CD14-positive monocyte (primary cell): ENCODE measurements around the gene MT1B. TPM values are rescaled to one million over a fixed set of nuclear protein-coding genes. Genes with fewer than 3 reads are reported as not detected.

Experiments used
- DNase-seq, 3 donors: peaks; one replicate each; pipeline ENCODE4 v3.0.0-alpha.2; 2011 to 2022
- H2AFZ ChIP-seq: 2 replicates; pipeline ENCODE4 v1.6.0; 2012; ENCODE audit warnings: mild to moderate bottlenecking, low read depth, low read length, inconsistent platforms; ENCODE audit not compliant: insufficient read depth, poor library complexity, severe bottlenecking
- H3K27ac ChIP-seq, 2 donors: 1 replicate in 1 of 2; 2 replicates in 1 of 2; pipeline ENCODE4 v1.5.1; 2012 to 2013; ENCODE audit warnings: low read length in 2 of 2, control low read depth in 1 of 2, inconsistent platforms in 1 of 2, low read depth in 1 of 2, mild to moderate bottlenecking in 1 of 2
- H3K27me3 ChIP-seq, 2 donors: one replicate each; pipeline versions ENCODE4 v1.6.0 to v1.6.1; 2011 to 2013; ENCODE audit warnings: low read length in 2 of 2; ENCODE audit not compliant: control insufficient read depth in 2 of 2, insufficient read depth in 2 of 2
- H3K36me3 ChIP-seq, 2 donors: replicated peaks in 1 of 2; 1 replicate in 1 of 2; 2 replicates in 1 of 2; pipeline versions ENCODE4 v1.5.1 to v1.6.1; 2012 to 2013; ENCODE audit warnings: low read length in 2 of 2, control low read depth in 1 of 2, inconsistent platforms in 1 of 2, mild to moderate bottlenecking in 1 of 2; ENCODE audit not compliant: insufficient read depth in 2 of 2, control insufficient read depth in 1 of 2
- H3K4me1 ChIP-seq, 2 donors: 1 replicate in 1 of 2; 2 replicates in 1 of 2; pipeline versions ENCODE4 v1.5.1 to v1.6.1; 2012 to 2013; ENCODE audit warnings: low read length in 2 of 2, control low read depth in 1 of 2, inconsistent platforms in 1 of 2, mild to moderate bottlenecking in 1 of 2, moderate library complexity in 1 of 2; ENCODE audit not compliant: insufficient read depth in 2 of 2, control insufficient read depth in 1 of 2
- H3K4me2 ChIP-seq: replicated peaks from 2 replicates; pipeline ENCODE3; 2012; ENCODE audit warnings: low read length, moderate library complexity, mild to moderate bottlenecking; ENCODE audit not compliant: poor library complexity, severe bottlenecking; ENCODE audit errors: extremely low read depth
- H3K4me3 ChIP-seq, 3 experiments: fragments of 200-600 bp in 1 of 3; sonication (generic) in 1 of 3; replicated peaks in 1 of 3; 1 replicate in 2 of 3; 2 replicates in 1 of 3; pipeline ENCODE4 v1.5.1; 2011 to 2013; ENCODE audit warnings: low read length in 3 of 3, mild to moderate bottlenecking in 3 of 3, control low read depth in 2 of 3, low read depth in 2 of 3, inconsistent platforms in 1 of 3, moderate library complexity in 1 of 3
- H3K79me2 ChIP-seq: 2 replicates; pipeline ENCODE4 v1.6.0; 2012; ENCODE audit warnings: mild to moderate bottlenecking, control low read depth, inconsistent platforms, low read length, moderate library complexity; ENCODE audit not compliant: insufficient read depth
- H3K9ac ChIP-seq: 2 replicates; pipeline ENCODE4 v1.6.0; 2017; ENCODE audit warnings: low read length, mild to moderate bottlenecking; ENCODE audit not compliant: insufficient read depth, poor library complexity, severe bottlenecking
- H3K9me3 ChIP-seq, 2 donors: replicated peaks in 1 of 2; 1 replicate in 1 of 2; 2 replicates in 1 of 2; pipeline versions ENCODE4 v1.5.1 to v1.6.1; 2012 to 2013; ENCODE audit warnings: low read length in 2 of 2, control low read depth in 1 of 2; ENCODE audit not compliant: control insufficient read depth in 1 of 2, insufficient read depth in 1 of 2
- H4K20me1 ChIP-seq: 2 replicates; pipeline ENCODE4 v1.6.0; 2012; ENCODE audit warnings: mild to moderate bottlenecking, low read length, control low read depth, moderate library complexity; ENCODE audit not compliant: insufficient read depth
- H3K27ac Mint-ChIP-seq, 7 donors: one replicate each; pipeline ENCODE4 v1.8.0; 2020; ENCODE audit warnings: mild to moderate bottlenecking in 7 of 7, mixed read lengths in 7 of 7, moderate library complexity in 6 of 7, inconsistent platforms in 2 of 7
- H3K27me3 Mint-ChIP-seq, 3 donors: one replicate each; pipeline ENCODE4 v1.8.0; 2021 to 2022; ENCODE audit warnings: low read depth in 3 of 3, mild to moderate bottlenecking in 3 of 3, mixed read lengths in 3 of 3, moderate library complexity in 3 of 3, inconsistent platforms in 1 of 3
- H3K36me3 Mint-ChIP-seq, 2 donors: one replicate each; pipeline ENCODE4 v1.8.0; 2020; ENCODE audit warnings: mixed read lengths in 2 of 2, inconsistent platforms in 1 of 2, mild to moderate bottlenecking in 1 of 2
- H3K4me1 Mint-ChIP-seq: one replicate; pipeline ENCODE4 v1.8.0; 2020; ENCODE audit warnings: mild to moderate bottlenecking, mixed read lengths
- H3K4me3 Mint-ChIP-seq, 2 donors: one replicate each; pipeline ENCODE4 v1.8.0; 2020; ENCODE audit warnings: mild to moderate bottlenecking in 2 of 2, mixed read lengths in 2 of 2, moderate library complexity in 1 of 2
- H3K9me3 Mint-ChIP-seq, 7 donors: one replicate each; pipeline ENCODE4 v1.8.0; 2020 to 2022; ENCODE audit warnings: mixed read lengths in 7 of 7, mild to moderate bottlenecking in 6 of 7, moderate library complexity in 6 of 7, inconsistent platforms in 2 of 7
- CTCF ChIP-seq: fragments of 200-600 bp; IDR thresholded peaks from one replicate; pipeline ENCODE4 v1.8.0; 2022; ENCODE audit warnings: antibody characterized with exemption, mild to moderate bottlenecking
- WGBS: methylation state at CpG from one replicate; pipeline ENCODE4 v1.1.5; 2013; ENCODE audit warnings: missing lambda C conversion rate; ENCODE audit not compliant: insufficient coverage; 5-methylcytosine and 5-hydroxymethylcytosine counted together
- intact Hi-C, 2 donors: fragments of 100-400 bp; cut with micrococcal nuclease; formaldehyde crosslinking; loops; one replicate each; pipeline versions ENCODE4 v1.15.0 to v1.15.1; 2023
- polyA plus RNA-seq, 3 donors: library from polyadenylated mRNA; depleted of rRNA in 1 of 3; unstranded in 2 of 3; stranded (reverse) in 1 of 3; fragments of 300-500 nt in 2 of 3; fragments of >200 nt in 1 of 3; fragmentation: Illumina TruSeq in 2 of 3; gene quantifications; 1 replicate in 2 of 3; 2 replicates in 1 of 3; pipeline ENCODE4 v1.2.3, GENCODE V29; 2012 to 2021

The MT1B gene
- polyA plus RNA-seq, 3 donors = not detected

GRCh38 chr16:56700195-56700594 is 48.5 kb downstream of the MT1B start:
- no peak for TF ChIP-seq CTCF
- no peak overlapping the region for H3K27ac ChIP-seq
- no peak overlapping the region for H3K4me2 ChIP-seq
- Mint-ChIP-seq H3K4me1 (peaks cover 12% of the 10 kb centered on the region), H3K4me3 (no peak overlapping the region), H3K27me3 (peaks cover 5 to 10% (median 6%) of the 10 kb centered on the region in 3 donors), H3K9me3 (peaks cover 3 to 16% (median 10%) of the 10 kb centered on the region in 7 donors), H3K36me3 (no peaks in the 10 kb centered on the region), H3K27ac (no peak overlapping the region)
- WGBS = no CpG with 5 or more reads among the region's 1 CpG
- no peaks in the 10 kb centered on the region for H3K79me2 ChIP-seq
- H4K20me1 ChIP-seq = no peaks in the 10 kb centered on the region
- no peaks in the 10 kb centered on the region for H3K36me3 ChIP-seq
- H3K9ac ChIP-seq = no peak overlapping the region
- peaks cover 0 to 10% of the 10 kb centered on the region in 2 donors for H3K9me3 ChIP-seq
- H3K4me3 ChIP-seq = no peak overlapping the region
- H3K4me1 ChIP-seq = no peaks in the 10 kb centered on the region
- no peak for DNase-seq
- intact Hi-C loops = loop anchor here (5.0 to 10.0 kb wide), 3 partner anchors 95 to 183 kb away; partner anchors contain the start of gene MT2A (in 2 of the 2)
- H2AFZ ChIP-seq = no peak overlapping the region
- H3K27me3 ChIP-seq = no peaks in the 10 kb centered on the region

- intact Hi-C loops = loop anchor here (5.0 to 10.0 kb wide), 3 partner anchors 96 to 183 kb away; partner anchors contain the start of gene MT2A (in 2 of the 2)
- H3K4me3 Mint-ChIP-seq = no peak overlapping the region
- H3K27me3 Mint-ChIP-seq = peaks cover 5 to 10% (median 6%) of the 10 kb centered on the region in 3 donors
- Histone ChIP-seq H3K27ac (no peak overlapping the region), H3K4me1 (no peaks in the 10 kb centered on the region), H3K4me3 (no peak overlapping the region), H3K27me3 (no peaks in the 10 kb centered on the region), H3K79me2 (no peaks in the 10 kb centered on the region), H4K20me1 (no peaks in the 10 kb centered on the region), H3K9me3 (peaks cover 0 to 8% of the 10 kb centered on the region in 2 donors), H3K9ac (no peak overlapping the region), H3K4me2 (no peak overlapping the region), H3K36me3 (no peaks in the 10 kb centered on the region), H2AFZ (no peak overlapping the region)
- WGBS = 100% methylated on average over 1 of the region's 1 CpG
- no peak for TF ChIP-seq CTCF
- peak overlapping the region in 1 of 7 donors; percentile 45 for H3K27ac Mint-ChIP-seq
- no peak for DNase-seq
- peaks cover 3 to 13% (median 8%) of the 10 kb centered on the region in 7 donors for H3K9me3 Mint-ChIP-seq
- H3K4me1 Mint-ChIP-seq = peaks cover 12% of the 10 kb centered on the region
- H3K36me3 Mint-ChIP-seq = no peaks in the 10 kb centered on the region
These were observed 48.9 kb downstream of the MT1B start for GRCh38 chr16:56700631-56701030.
